Ishikawa (cell line): Measurements from ENCODE around the gene CMSS1.

Experiments used
- CREB1 ChIP-seq: IDR thresholded peaks from 2 replicates; pipeline ENCODE4 v1.6.1; 2012; ENCODE audit warnings: low read depth
- EP300 ChIP-seq: IDR thresholded peaks from 2 replicates; pipeline ENCODE4 v1.6.1; 2012; ENCODE audit warnings: borderline replicate concordance
- MAX ChIP-seq: IDR thresholded peaks from 2 replicates; pipeline ENCODE4 v1.6.1; 2012
- NFIC ChIP-seq: IDR thresholded peaks from 2 replicates; pipeline ENCODE4 v1.6.1; 2012
- TF ChIP-seq, protein P1 (sequence below): IDR thresholded peaks from 2 replicates; pipeline ENCODE4 v1.6.1; 2012; ENCODE audit warnings: low read depth, mild to moderate bottlenecking

GRCh38 chr3:100057716-100058575 lies 240.3 kb downstream of the CMSS1 start:
- TF ChIP-seq NFIC = no peak
- TF ChIP-seq CREB1 = no peak
- TF ChIP-seq EP300 = no peak
- TF ChIP-seq, protein P1, sequence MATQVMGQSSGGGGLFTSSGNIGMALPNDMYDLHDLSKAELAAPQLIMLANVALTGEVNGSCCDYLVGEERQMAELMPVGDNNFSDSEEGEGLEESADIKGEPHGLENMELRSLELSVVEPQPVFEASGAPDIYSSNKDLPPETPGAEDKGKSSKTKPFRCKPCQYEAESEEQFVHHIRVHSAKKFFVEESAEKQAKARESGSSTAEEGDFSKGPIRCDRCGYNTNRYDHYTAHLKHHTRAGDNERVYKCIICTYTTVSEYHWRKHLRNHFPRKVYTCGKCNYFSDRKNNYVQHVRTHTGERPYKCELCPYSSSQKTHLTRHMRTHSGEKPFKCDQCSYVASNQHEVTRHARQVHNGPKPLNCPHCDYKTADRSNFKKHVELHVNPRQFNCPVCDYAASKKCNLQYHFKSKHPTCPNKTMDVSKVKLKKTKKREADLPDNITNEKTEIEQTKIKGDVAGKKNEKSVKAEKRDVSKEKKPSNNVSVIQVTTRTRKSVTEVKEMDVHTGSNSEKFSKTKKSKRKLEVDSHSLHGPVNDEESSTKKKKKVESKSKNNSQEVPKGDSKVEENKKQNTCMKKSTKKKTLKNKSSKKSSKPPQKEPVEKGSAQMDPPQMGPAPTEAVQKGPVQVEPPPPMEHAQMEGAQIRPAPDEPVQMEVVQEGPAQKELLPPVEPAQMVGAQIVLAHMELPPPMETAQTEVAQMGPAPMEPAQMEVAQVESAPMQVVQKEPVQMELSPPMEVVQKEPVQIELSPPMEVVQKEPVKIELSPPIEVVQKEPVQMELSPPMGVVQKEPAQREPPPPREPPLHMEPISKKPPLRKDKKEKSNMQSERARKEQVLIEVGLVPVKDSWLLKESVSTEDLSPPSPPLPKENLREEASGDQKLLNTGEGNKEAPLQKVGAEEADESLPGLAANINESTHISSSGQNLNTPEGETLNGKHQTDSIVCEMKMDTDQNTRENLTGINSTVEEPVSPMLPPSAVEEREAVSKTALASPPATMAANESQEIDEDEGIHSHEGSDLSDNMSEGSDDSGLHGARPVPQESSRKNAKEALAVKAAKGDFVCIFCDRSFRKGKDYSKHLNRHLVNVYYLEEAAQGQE = no peak
- no peak for TF ChIP-seq MAX
